HG03045 (cell line): ENCODE measurements around the gene UBQLN4.
"Not testable (repeated sequence)": the region's sequence is repeated elsewhere in the genome, so short reads cannot be mapped to it uniquely, and the experiment has no call there.

Experiments
- ATAC-seq: cut with Tn5 transposase; IDR thresholded peaks from one replicate; pipeline ENCODE4 v1.9.1; 2021; ENCODE audit warnings: mild to moderate bottlenecking, moderate library complexity; ENCODE audit not compliant: unreplicated experiment

The UBQLN4 gene

GRCh38 chr1:156062189-156062588 is 8.6 kb upstream of the UBQLN4 start:
- no peak for ATAC-seq

GRCh38 chr1:156060937-156061636 is 7.5 kb upstream of the UBQLN4 start, which contains the start of gene RAB25:
TSS of gene RAB25 (plus strand) at chr1:156061160. CDS start at chr1:156061401, 241 bp downstream.
- no peak for ATAC-seq

GRCh38 chr1:156056326-156056849 is 2.8 kb upstream of the UBQLN4 start:
- ATAC-seq, result no peak

- ATAC-seq, result no peak
Observed at GRCh38 chr1:156055281-156056048, 1.9 kb upstream of the UBQLN4 start.

- peak; percentile 75 for ATAC-seq
Observed at GRCh38 chr1:156054500-156055280, 1.1 kb upstream of the UBQLN4 start, which contains the start of gene LAMTOR2. TSS of gene LAMTOR2 (plus strand) at chr1:156054782. CDS start at chr1:156054890, 108 bp downstream.

GRCh38 chr1:156052862-156053767 is 483 bp downstream of the UBQLN4 start:
- no peak for ATAC-seq

- no peak for ATAC-seq
Observed at GRCh38 chr1:156051011-156051725, 2.4 kb downstream of the UBQLN4 start.

GRCh38 chr1:156050376-156050775 is 3.2 kb downstream of the UBQLN4 start:
- ATAC-seq, result no peak

- ATAC-seq, result no peak
Observed at GRCh38 chr1:156048663-156049258, 4.8 kb downstream of the UBQLN4 start.

GRCh38 chr1:156045076-156045475 is 8.5 kb downstream of the UBQLN4 start:
- ATAC-seq, result no peak

GRCh38 chr1:156042828-156043227 is 10.8 kb downstream of the UBQLN4 start:
- ATAC-seq, result no peak

GRCh38 chr1:156034991-156035390 is 18.6 kb downstream of the UBQLN4 start:
- not testable (repeated sequence) for ATAC-seq

- ATAC-seq, result no peak
Observed at GRCh38 chr1:156033011-156033410, 20.6 kb downstream of the UBQLN4 start.

GRCh38 chr1:156026588-156026987 is 27.0 kb downstream of the UBQLN4 start:
- no peak for ATAC-seq

GRCh38 chr1:156025876-156026275 is 27.7 kb downstream of the UBQLN4 start:
- ATAC-seq, result no peak

GRCh38 chr1:156024801-156025200 is 28.8 kb downstream of the UBQLN4 start:
- ATAC-seq, result no peak

- ATAC-seq, result no peak
Observed at GRCh38 chr1:156021954-156022353, 31.6 kb downstream of the UBQLN4 start.

- ATAC-seq, result no peak
Observed at GRCh38 chr1:156021093-156021428, 32.5 kb downstream of the UBQLN4 start.
